Superior temporal gyrus (tissue), 1 donor: ENCODE results near the gene CDK15.

ENCODE experiments used
- DNase-seq: peaks from one replicate; pipeline ENCODE4 v3.0.0-alpha.2; 2016; ENCODE audit errors: extremely low spot score

The CDK15 gene

GRCh38 chr2:201866643-201867473, 60.5 kb downstream of the CDK15 start:
- no peak for DNase-seq

- no peak for DNase-seq
Observed at GRCh38 chr2:201871471-201871870, 65.1 kb downstream of the CDK15 start.

GRCh38 chr2:201872591-201872990, 66.3 kb downstream of the CDK15 start:
- no peak for DNase-seq

- no peak for DNase-seq
Observed at GRCh38 chr2:201879996-201880395, 73.7 kb downstream of the CDK15 start.

- DNase-seq = no peak
Observed at GRCh38 chr2:201880579-201880978, 74.2 kb downstream of the CDK15 start.

GRCh38 chr2:201880993-201881611, 74.8 kb downstream of the CDK15 start:
- no peak for DNase-seq

GRCh38 chr2:201881741-201882140, 75.4 kb downstream of the CDK15 start:
- no peak for DNase-seq

GRCh38 chr2:201882353-201883090, 76.2 kb downstream of the CDK15 start:
- DNase-seq = no peak

GRCh38 chr2:201883606-201884369, 77.5 kb downstream of the CDK15 start:
- DNase-seq = no peak

- no peak for DNase-seq
Observed at GRCh38 chr2:201886504-201886903, 80.2 kb downstream of the CDK15 start.

GRCh38 chr2:201887773-201888425, 81.6 kb downstream of the CDK15 start:
- DNase-seq = no peak

- DNase-seq = no peak
Observed at GRCh38 chr2:201888426-201888800, 82.1 kb downstream of the CDK15 start.

GRCh38 chr2:201890453-201890852, 84.1 kb downstream of the CDK15 start:
- DNase-seq = no peak

GRCh38 chr2:201891676-201892075, 85.3 kb downstream of the CDK15 start:
- no peak for DNase-seq

GRCh38 chr2:201892516-201892915, 86.2 kb downstream of the CDK15 start:
- DNase-seq = no peak

GRCh38 chr2:201900362-201900761, 94.0 kb downstream of the CDK15 start:
- DNase-seq = no peak

GRCh38 chr2:201901786-201902185, 95.4 kb downstream of the CDK15 start:
- DNase-seq = no peak

GRCh38 chr2:201904538-201905420, 98.4 kb downstream of the CDK15 start:
- no peak for DNase-seq

- DNase-seq = no peak
Observed at GRCh38 chr2:201906777-201907562, 100.6 kb downstream of the CDK15 start.

GRCh38 chr2:201907563-201907881, 101.2 kb downstream of the CDK15 start:
- DNase-seq = no peak
